Transverse colon (tissue), 4 donors: ENCODE data around the gene EXT2.

ENCODE experiments used
- CTCF ChIP-seq, 5 experiments: fragments of 200-600 bp in 3 of 5; fragments of 450-650 bp in 2 of 5; sonication (generic) in 3 of 5; IDR thresholded peaks; 1 replicate in 2 of 5; 2 replicates in 3 of 5; pipeline ENCODE4 v1.5.1; 2016 to 2017; ENCODE audit warnings: antibody characterized with exemption in 5 of 5, inconsistent platforms in 3 of 5, mild to moderate bottlenecking in 2 of 5, moderate library complexity in 1 of 5
- POLR2A ChIP-seq: fragments of 450-650 bp; IDR thresholded peaks from one replicate; pipeline ENCODE4 v1.6.1; 2016; ENCODE audit warnings: antibody characterized with exemption, mild to moderate bottlenecking, moderate library complexity
- POLR2AphosphoS5 ChIP-seq, 3 donors: sonication (generic); formaldehyde crosslinking; IDR thresholded peaks; one replicate each; pipeline ENCODE4 v1.6.1; 2016; ENCODE audit warnings: antibody characterized with exemption in 3 of 3

DNA sequence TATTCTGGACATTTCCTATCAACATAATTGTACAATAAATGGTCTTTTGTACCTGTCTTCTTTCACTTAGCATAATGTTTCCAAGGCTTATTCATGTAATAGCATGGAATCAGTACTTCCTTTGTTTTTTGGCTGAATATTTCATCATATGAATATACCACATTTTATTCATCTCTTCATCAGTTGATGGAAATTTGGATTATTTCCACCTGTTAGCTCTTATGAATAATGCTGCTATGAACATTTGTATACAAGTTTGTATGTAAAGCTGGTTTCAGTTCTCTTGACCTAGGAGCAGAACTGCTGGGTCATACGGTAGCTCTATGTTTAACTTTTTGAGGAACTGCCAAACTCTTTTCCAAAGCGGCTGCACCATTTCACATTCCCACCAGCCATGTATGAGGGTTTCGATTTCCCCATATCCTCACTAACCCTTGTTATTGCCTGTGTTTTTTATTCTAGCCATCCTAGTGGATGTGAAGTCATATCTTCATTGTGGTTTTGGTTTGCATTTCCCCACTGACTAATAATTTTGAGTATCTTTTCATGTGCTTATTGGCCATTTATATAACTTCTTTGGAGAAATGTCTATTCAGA lies 20.9 kb downstream of the EXT2 start:
- TF ChIP-seq CTCF (IDR thresholded peaks at IDR 0.05): no peak
- TF ChIP-seq POLR2A: no peak
- TF ChIP-seq POLR2AphosphoS5 (IDR thresholded peaks at IDR 0.05): no peak
